K562 (cell line): ENCODE measurements around the gene EFR3B. TPM values are rescaled to one million over a fixed set of nuclear protein-coding genes. Genes with fewer than 3 reads are reported as not detected.

Experiments used
- AFF1 ChIP-seq, 2 experiments: fragments of 450-650 bp; IDR thresholded peaks; 2 replicates each; pipeline ENCODE4 v1.6.1; 2018; ENCODE audit warnings: mild to moderate bottlenecking in 2 of 2, low read depth in 1 of 2; ENCODE audit not compliant: partially characterized antibody in 2 of 2
- CBX1 ChIP-seq: sonication (generic); IDR thresholded peaks from 2 replicates; pipeline ENCODE4 v1.6.1; 2016; ENCODE audit warnings: antibody characterized with exemption, low read depth, mild to moderate bottlenecking
- ERF ChIP-seq: fragments of 450-650 bp; formaldehyde crosslinking; IDR thresholded peaks from 2 replicates; pipeline ENCODE4 v1.4.0; 2020; ENCODE audit warnings: mild to moderate bottlenecking, mixed read lengths
- PRDM10 ChIP-seq: fragments of 450-650 bp; IDR thresholded peaks from 2 replicates; pipeline ENCODE4 v1.6.1; 2018; ENCODE audit not compliant: partially characterized antibody
- polyA plus RNA-seq, 8 experiments: library from polyadenylated mRNA; depleted of rRNA in 4 of 8; stranded (reverse) in 5 of 8; unstranded in 3 of 8; fragments of >200 nt; fragmentation: Nextera tagmentation in 2 of 8; fragmentation: Illumina TruSeq in 1 of 8; extraction: Ambion mirVana in 2 of 8; extraction: Trizol in 1 of 8; gene quantifications; 2 replicates each; pipeline versions ENCODE4 v1.2.1 to v1.2.3, GENCODE V29; 2011 to 2014; ENCODE audit warnings: inconsistent platforms in 1 of 8, missing spikeins in 1 of 8
- total RNA-seq, 7 experiments: library from RNA; depleted of rRNA in 6 of 7; stranded (reverse); fragments of >200 nt in 6 of 7; fragmentation: Illumina TruSeq in 2 of 7; extraction: Trizol in 2 of 7; gene quantifications; 2 replicates each; pipeline versions ENCODE4 v1.2.1 to v1.2.3, GENCODE V29; 2011 to 2021; ENCODE audit warnings: low replicate concordance in 1 of 7

The EFR3B gene
- total and polyA plus RNA-seq, 9 of the 15 experiments (the other 6 are each of a cell fraction or from before 2014, with no cell fraction given), result not detected

GRCh38 chr2:25155401-25155800 is 113.5 kb downstream of the EFR3B start (continued):
- TF ChIP-seq AFF1 (IDR thresholded peaks at IDR 0.05; ENCODE audit: low read depth in 1 of 2, partially characterized antibody in 2 of 2) (no peak), PRDM10 (no peak), ERF (CRISPR knock-in tag) (no peak), CBX1 (no peak)
